Loucy (cell line): ENCODE results near the gene BACH1.

ENCODE experiments used
- CTCF ChIP-seq: fragments of 200-600 bp; sonication (generic); conservative IDR thresholded peaks from 2 replicates; pipeline ENCODE4 v1.5.1; 2014; ENCODE audit warnings: mild to moderate bottlenecking, antibody characterized with exemption, low read length
- EZH2phosphoT487 ChIP-seq: fragments of 200-600 bp; IDR thresholded peaks from 2 replicates; pipeline ENCODE4 v1.6.1; 2018; ENCODE audit warnings: antibody characterized with exemption, mild to moderate bottlenecking, moderate library complexity, borderline replicate concordance

DNA sequence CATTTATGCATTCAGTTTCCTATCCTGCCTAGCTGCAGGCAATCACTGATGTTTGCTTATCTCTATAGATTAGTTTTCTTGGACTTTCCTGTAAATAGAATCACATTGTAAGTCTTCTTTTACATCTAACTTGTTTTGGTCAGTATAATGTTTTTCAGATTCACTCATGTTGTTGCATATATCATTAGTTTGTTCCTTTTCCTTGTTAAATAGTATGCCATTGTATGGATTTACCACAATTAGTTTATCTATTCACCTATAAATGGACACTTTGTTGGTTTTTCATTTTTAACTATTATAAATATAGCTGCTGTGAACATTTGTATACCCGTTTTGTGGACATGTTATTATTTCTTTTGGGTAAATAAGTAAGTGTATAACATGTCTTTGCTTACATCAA lies 44.2 kb upstream of the BACH1 start:
- no peak for TF ChIP-seq CTCF
- TF ChIP-seq EZH2phosphoT487: no peak
